RCC 7860 (cell line): ENCODE data around the gene PLEKHG2.

ENCODE experiments used
- DNase-seq: peaks from one replicate; pipeline ENCODE4 v3.0.0-alpha.2; 2015; ENCODE audit warnings: low spot score
- FAIRE-seq: peaks from 2 replicates; lab custom pipeline; 2012; peaks lifted over from hg19 to GRCh38; lab: Jason Lieb, UNC

Gene PLEKHG2

GRCh38 chr19:39385629-39386411, 26.6 kb upstream of the PLEKHG2 start:
- FAIRE-seq = no peak
- DNase-seq = no peak

GRCh38 chr19:39386557-39386956, 25.9 kb upstream of the PLEKHG2 start:
- FAIRE-seq = no peak

GRCh38 chr19:39388657-39389056, 23.8 kb upstream of the PLEKHG2 start:
- DNase-seq = no peak
- FAIRE-seq = no peak

More at GRCh38 chr19:39386557-39386956, 25.9 kb upstream of the PLEKHG2 start:
- no peak for DNase-seq

- DNase-seq (no peak), FAIRE-seq (no peak)
Measured at GRCh38 chr19:39389631-39390414, 22.6 kb upstream of the PLEKHG2 start.

DNA sequence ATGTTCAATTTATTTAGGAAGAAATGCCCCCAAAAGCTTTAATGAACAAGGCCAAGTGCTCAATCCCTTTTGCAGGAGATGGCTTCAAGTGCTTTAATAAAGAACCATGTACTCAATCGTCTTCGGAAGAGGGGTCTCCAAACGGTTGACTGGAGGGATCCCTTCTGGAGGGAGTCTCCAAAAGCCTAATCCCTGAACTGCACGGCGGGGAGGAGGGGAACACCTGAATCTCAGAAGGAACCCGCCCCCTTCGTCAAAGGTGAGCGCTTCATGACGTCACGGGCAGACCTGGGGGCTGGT, 22.1 kb upstream of the PLEKHG2 start:
- FAIRE-seq (no peak), DNase-seq (no peak)

GRCh38 chr19:39390751-39391437, 21.6 kb upstream of the PLEKHG2 start, which contains the start of the genes MED29 and PAF1:
MED29 (plus strand) TSS chr19:39391378; CDS start chr19:39391423, 45 bp downstream.
PAF1 (minus strand) TSS chr19:39391106; CDS start chr19:39390864, 242 bp downstream.
- peak; percentile 94 for FAIRE-seq
- DNase-seq = peak; percentile 98

- FAIRE-seq (no peak), DNase-seq (peak; percentile 66)
Measured at GRCh38 chr19:39397360-39398296, 14.8 kb upstream of the PLEKHG2 start.

- FAIRE-seq (no peak), DNase-seq (peak; percentile 14)
Measured at GRCh38 chr19:39398297-39398864, 14.1 kb upstream of the PLEKHG2 start.

GRCh38 chr19:39399668-39400050, 12.8 kb upstream of the PLEKHG2 start:
- DNase-seq (no peak), FAIRE-seq (no peak)

DNA sequence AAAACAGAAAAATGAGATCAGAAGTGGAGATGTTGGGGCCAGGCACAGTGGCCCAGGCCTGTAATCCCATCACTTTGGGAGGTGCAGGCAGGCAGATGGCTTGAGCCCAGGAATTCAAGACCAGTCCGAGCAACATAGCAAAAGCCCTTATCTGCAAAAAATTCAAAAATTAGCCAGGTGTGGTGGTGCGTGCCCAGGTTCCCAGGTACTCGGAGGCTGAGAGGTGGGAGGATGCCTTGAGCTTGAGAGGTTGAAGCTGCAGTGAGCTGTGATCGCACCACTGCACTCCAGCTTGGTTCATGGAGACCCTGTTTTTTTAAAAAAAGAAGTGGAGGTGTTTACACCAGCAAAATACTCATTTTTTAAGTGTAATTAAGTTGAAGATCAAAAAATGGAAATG, 12.4 kb upstream of the PLEKHG2 start:
- DNase-seq (no peak), FAIRE-seq (no peak)

- DNase-seq = peak; percentile 32
- FAIRE-seq = no peak
Measured at GRCh38 chr19:39401070-39401548, 11.4 kb upstream of the PLEKHG2 start.

- FAIRE-seq (peak; percentile 81), DNase-seq (peak; percentile 93)
Measured at GRCh38 chr19:39401549-39402345, 10.7 kb upstream of the PLEKHG2 start.

- DNase-seq (peak; percentile 67), FAIRE-seq (no peak)
Measured at GRCh38 chr19:39402346-39403300, 9.8 kb upstream of the PLEKHG2 start.

DNA sequence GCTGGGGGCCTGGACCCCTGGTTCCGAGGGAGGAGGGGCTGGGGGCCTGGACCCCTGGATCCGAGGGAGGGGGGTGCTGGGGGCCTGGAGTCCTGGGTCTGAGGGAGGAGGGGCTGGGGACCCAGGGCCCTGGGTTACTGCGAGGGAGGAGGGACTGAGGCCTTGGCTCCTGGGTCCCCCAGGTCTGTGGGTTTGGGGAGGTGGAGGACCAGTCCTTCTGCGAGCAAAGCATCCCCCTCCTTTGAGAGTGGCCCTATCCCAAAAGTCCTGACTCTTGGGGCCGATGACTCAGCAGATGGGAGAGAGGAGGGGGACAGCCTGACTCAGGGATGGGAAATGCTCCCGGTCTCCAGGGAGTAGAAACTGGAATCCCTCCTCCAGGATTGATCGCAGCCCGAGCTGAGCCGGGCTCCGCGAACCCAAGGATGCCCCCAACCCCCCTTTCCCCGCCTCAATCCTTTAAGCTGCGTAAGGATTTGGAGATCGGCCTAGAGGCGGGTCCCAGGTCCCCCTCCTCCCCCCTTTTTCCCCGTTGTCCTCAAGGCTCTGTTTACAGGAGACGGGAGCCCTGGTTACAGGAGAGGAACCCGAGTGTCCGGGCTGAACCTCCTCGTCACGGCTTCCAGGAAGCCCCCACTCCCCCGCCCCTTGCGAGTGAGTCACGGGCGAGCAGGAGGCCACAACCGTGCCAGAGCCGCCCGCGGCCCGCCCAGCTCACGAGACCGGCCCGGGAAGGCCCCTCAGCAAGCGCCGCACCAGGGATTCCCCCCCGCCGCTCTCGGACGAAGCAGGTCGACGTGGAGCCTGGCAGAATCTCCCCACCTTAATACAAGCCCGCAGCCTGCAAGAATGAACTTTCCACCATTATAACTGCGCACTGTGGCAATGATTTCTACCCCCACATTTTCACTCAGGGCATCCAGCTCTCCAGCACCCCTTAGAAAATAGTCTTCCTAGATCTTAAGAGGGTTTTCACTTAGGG, 8.8 kb upstream of the PLEKHG2 start:
- no peak for FAIRE-seq
- DNase-seq = peak; percentile 79

GRCh38 chr19:39405261-39405957, 7.1 kb upstream of the PLEKHG2 start:
- DNase-seq (no peak), FAIRE-seq (no peak)

- no peak for FAIRE-seq
- no peak for DNase-seq
Measured at GRCh38 chr19:39405958-39406655, 6.4 kb upstream of the PLEKHG2 start.
